Fibroblast of peridontal ligament (primary cell): ENCODE data around the gene POLR3G.

ENCODE experiments used
- DNase-seq: peaks from one replicate; pipeline ENCODE4 v3.0.0-alpha.2; 2010; ENCODE audit errors: extremely low read depth

The POLR3G gene

GRCh38 chr5:90503596-90503995 lies 28.9 kb downstream of the POLR3G start:
- DNase-seq: no peak

DNA sequence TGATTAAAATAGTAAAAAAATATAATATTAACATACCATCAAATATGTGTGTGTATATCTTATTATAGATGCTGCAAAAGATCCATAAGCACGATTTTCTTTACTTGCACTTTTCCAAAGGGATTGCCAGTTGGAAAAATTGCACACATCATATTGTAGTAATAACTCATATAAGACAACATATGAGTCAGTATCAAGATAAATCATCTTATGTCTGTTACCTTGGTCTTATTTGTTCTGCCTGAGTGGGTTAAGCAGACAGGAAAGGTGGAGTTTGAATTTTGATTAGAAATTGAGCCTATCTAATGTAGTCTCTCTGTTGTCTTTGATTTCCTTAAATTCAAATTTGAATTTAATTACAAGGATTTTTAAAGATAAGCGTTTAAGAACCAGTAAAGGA lies 30.1 kb downstream of the POLR3G start:
- DNase-seq: no peak

- DNase-seq: no peak
Observed at GRCh38 chr5:90506221-90506620, 31.6 kb downstream of the POLR3G start.

DNA sequence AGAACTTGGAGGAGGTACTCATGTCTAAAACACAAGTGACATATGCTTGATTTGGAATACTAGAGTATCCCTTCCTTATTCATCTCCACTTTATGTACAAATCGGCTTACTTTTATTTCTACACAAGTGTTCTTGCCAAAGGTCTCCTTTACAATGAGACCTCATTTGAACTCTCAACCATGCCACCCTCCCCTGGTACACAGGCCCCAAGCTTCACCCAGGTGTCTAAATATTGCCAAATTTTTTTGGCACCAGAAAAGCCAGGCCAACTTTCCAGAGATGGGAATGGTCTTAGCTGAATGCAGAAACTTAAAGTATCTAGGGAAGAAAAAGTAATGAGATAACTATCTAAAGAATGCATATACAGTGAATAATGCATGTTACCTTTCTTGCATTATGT lies 35.8 kb downstream of the POLR3G start:
- no peak for DNase-seq

- no peak for DNase-seq
Observed at GRCh38 chr5:90514520-90514919, 39.9 kb downstream of the POLR3G start.

DNA sequence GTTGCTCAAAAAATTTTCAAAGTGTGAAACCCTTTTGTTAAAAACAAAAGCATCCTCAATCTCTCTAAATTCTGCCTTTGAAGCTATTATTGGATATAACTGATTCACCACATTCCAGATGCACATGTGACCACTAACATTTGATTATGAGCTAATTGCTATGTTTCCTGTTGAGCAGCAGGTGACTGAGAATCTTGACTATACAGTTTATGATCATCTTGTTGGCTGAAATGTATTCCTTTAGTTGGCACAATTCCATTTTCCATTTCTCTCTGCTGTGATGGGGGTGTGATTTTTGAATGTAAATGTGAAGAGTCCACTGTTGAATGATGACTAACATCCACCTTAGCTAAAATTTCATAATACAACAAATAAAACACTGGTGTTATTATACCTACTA lies 44.0 kb downstream of the POLR3G start:
- DNase-seq: no peak

GRCh38 chr5:90519081-90519480 lies 44.4 kb downstream of the POLR3G start:
- DNase-seq: no peak

- DNase-seq: peak; percentile 49
Observed at GRCh38 chr5:90528601-90529193, 54.0 kb downstream of the POLR3G start.

DNA sequence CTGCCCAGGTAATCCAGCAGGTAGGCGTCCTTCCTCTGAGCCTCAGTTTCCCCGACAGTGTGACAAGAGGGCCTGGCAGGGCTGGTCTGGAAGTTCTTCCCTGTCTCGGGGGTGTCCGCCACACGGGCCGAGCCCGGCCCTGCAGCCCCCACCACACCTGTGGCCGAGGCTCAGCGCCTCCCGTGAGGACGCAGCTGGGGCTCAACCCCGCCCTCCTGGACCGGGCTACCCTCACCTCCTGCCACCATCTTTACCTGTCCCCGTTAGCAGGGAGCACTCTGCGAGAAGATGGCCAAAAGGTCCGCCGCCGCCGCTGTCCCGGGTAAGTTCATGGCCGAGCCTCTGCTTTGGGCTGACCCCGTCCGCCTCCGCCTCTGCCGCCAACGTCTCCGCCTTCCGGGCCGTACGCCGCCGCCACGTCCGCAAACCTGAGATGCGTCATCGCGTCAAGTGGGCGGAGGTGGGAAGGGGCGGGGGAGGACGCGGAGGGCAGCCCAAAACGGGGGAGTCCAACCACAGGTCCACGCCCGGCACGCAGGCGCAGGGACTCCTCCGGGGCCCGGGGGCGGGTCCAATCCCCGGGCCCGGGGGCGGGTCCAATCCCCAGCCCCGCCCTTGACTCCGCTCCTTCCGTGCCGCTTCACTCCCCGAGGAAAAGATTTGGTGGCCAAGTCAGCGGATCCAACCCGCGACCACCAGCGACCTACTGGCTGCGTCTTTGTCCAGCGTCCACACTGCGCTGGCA lies 54.7 kb downstream of the POLR3G start, which contains the start of gene LYSMD3:
Gene LYSMD3 (minus strand): TSS at position 391 of the 745 bp plus-strand sequence. CDS start 4,295 bp downstream, outside the sequence.
- DNase-seq: peak; percentile 95

DNA sequence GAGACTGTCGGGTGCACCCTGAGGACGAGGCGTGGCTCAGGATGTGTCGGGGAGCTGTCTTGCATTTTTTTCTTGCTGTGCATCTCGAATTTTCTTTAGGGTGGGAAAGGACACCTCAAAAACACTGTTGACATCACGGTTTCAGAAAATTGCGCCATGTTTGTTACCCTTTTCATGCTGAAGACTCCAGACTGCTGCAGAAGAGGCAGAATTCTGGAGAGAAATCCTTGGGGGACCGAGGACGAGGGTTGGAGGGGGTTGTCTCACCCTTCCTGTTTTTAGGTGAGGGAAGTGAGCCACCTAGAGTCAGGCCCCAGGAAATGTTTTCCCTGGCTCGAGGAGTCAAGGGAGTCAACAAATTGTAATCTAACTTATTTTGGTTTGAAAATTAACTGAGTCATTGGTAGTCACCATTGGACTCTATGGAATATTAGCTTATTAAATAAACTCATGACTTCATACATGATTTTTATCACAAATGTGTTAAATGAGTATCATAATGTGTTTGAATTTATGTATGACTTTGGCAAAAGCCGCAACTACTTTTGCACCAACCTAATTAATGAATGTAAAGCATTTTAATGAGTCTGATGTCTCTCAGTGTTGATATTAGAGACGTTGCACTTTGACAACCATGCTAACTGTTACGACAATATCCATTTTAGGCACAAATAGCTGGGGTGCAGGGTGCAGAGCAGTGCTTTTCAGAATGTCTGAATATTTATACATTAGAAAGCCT lies 55.4 kb downstream of the POLR3G start:
- DNase-seq: peak; percentile 83

DNA sequence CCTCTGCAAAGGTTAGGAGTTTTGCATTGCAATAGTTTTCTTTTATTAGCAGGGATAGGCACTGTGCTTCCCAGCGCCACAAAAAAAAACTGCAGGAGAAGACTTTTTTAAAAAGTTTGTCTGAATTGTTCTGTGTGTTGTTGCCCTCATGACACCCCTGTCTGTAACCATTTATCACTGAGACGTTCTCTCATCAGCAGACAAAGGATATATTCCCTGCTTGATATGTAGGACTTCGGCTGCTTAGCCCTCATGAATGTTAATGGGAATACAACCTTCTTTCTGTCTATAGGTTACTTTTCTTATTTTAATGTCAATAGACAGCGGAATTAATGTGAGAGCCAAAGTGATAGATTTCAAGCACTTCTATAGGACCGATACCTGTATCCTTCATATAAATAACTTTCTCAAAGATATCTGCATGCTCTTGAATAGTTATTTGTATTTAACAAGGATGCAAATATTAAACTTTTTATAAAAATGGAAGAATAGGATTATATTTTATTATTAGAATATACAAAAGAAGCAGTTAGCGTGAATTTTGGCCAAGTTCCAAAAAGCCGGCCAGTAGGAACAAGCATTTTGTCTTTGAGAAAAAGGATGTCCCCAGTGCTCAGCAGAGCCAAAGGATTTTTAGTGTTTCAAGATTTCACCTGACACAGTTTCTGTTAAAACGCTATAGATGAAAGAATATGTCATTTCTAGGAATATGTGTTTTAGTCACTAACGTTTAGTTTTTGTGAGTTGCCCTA lies 56.2 kb downstream of the POLR3G start:
- no peak for DNase-seq

GRCh38 chr5:90533794-90534193 lies 59.1 kb downstream of the POLR3G start:
- no peak for DNase-seq

DNA sequence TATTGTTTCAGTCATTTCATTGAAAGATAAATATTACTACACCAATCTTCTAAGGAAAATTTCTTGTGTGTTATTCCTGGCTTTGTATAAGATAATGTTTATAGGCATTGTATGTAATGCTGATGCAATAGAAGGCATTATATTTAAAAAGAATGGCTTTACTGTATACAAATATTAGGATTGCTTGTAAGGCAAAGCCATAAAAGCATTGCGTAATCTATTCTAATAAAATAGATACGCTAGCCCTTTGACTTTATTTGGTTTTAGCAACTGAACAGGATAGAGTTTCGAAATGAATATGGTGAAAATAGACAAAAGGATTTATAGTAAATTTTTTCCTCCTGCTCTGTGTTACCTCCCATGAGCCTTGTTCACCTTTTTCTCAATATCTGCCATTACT lies 60.3 kb downstream of the POLR3G start:
- no peak for DNase-seq

GRCh38 chr5:90542827-90543519 lies 68.3 kb downstream of the POLR3G start:
- no peak for DNase-seq

GRCh38 chr5:90545511-90545910 lies 70.8 kb downstream of the POLR3G start:
- no peak for DNase-seq

DNA sequence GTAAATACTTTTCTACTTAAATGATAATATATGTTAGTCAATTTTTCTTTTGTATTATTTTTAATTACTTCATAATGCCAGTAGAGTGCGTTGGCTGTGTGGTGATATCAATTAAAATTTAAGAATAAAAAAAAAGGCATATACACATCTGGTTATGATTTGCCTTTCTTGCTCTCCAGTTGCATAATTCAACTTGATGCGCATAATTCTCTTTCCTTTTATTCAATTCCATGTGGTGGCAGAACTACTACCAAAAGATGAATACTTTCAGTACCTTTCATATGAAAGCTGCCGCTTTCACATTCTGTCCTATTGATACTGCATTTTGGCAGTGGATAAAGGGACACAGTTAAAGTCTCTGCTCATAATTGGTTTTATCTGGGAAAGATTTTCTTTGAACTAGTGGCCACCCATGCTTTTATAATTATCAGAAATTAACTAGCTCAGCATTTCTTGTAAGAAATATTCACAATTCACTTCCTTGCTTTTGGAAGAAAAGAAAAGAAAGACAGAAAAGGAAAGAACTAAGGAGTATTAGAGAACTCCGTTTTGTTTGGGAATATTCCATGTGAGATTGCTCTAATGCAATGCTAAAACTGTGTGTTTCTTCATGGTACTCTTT lies 71.7 kb downstream of the POLR3G start:
- DNase-seq: peak; percentile 56

GRCh38 chr5:90547072-90547536 lies 72.4 kb downstream of the POLR3G start:
- no peak for DNase-seq

GRCh38 chr5:90548069-90548593 lies 73.5 kb downstream of the POLR3G start:
- DNase-seq: no peak

- no peak for DNase-seq
Observed at GRCh38 chr5:90549223-90549622, 74.6 kb downstream of the POLR3G start.

- DNase-seq: no peak
Observed at GRCh38 chr5:90549729-90550275, 75.1 kb downstream of the POLR3G start.
